GM12864 (cell line): ENCODE measurements around the gene GRIN2A.

ENCODE experiments used
- DNase-seq: peaks from one replicate; pipeline ENCODE4 v3.0.0-alpha.2; 2011; ENCODE audit warnings: low read depth
- H3K4me3 ChIP-seq: 2 replicates; pipeline ENCODE4 v1.5.1; 2011; ENCODE audit warnings: mild to moderate bottlenecking, low read depth, low read length, control low read depth
- TF ChIP-seq, protein P1 (sequence below): IDR thresholded peaks from 2 replicates; pipeline ENCODE4 v1.5.1; 2011; ENCODE audit warnings: low read depth, mild to moderate bottlenecking, moderate library complexity, low read length, control low read depth, inconsistent platforms; ENCODE audit errors: missing control alignments

Gene GRIN2A

DNA sequence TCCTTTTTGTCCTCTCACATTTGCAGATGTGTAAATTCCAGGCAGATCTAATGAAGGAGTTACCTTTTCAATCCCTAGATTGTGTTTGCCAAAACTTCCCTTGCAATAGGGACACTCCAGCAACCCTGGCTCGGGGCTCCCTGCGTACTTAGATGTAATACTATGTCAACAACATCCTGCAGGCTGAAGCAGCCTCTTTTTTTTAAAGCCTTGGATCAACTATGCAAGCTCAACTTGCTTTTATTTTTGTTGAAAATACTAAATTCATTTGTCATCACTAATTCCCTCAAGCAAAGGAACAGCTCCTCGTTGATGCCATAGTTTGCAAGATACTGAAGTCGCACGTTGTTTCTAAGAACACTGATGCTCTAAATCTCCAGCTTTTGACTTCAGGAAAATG, 59.1 kb downstream of the GRIN2A start:
- TF ChIP-seq, protein P1, sequence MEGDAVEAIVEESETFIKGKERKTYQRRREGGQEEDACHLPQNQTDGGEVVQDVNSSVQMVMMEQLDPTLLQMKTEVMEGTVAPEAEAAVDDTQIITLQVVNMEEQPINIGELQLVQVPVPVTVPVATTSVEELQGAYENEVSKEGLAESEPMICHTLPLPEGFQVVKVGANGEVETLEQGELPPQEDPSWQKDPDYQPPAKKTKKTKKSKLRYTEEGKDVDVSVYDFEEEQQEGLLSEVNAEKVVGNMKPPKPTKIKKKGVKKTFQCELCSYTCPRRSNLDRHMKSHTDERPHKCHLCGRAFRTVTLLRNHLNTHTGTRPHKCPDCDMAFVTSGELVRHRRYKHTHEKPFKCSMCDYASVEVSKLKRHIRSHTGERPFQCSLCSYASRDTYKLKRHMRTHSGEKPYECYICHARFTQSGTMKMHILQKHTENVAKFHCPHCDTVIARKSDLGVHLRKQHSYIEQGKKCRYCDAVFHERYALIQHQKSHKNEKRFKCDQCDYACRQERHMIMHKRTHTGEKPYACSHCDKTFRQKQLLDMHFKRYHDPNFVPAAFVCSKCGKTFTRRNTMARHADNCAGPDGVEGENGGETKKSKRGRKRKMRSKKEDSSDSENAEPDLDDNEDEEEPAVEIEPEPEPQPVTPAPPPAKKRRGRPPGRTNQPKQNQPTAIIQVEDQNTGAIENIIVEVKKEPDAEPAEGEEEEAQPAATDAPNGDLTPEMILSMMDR: no peak
- no peak for DNase-seq
- no peak overlapping the region for H3K4me3 ChIP-seq

DNA sequence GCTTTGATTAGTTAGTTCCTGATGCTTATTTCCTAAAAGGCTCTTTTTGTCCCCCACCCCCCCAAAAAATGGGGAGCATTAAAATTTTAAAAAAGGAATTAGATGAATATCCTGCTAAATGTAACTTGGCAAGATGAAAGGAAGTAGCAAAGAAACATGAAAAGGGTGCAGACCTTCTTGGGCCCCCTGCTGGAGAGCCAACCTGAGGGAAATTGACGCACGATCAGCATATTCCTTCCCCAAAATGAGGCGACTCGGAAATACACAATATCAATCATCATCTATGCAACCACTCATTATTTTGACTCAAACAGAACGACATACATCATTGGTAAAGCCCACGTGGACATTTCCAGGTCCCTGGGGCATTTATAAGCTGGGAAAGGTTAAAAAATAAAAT, 59.7 kb downstream of the GRIN2A start:
- TF ChIP-seq, protein P1: peak; percentile 23
- DNase-seq: no peak
- no peak overlapping the region for H3K4me3 ChIP-seq

DNA sequence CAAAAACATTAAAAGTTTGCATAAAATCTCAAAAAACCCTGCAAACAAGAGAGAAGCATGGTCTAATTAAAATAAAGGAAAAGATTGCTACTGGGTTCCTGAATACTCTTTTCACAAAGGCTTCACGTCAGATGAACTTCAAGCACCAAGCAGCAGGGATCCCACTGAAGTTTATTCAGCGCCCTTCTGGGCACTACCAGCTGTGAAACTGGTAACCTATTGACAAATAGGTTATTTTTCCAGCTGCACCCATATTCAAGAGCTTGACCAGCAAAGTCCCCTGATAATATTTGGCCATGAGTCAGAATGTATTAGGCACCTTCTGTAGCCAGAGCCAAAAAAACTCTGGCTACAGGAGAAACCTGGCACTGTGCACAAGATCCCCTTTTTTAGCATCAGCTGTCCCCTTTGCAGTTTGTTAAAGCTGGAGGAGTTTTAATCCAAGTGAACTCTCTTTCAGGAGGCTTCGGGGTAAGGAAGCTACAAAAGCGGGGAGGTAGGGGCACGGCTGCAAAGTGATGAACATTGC, 60.3 kb downstream of the GRIN2A start:
- H3K4me3 ChIP-seq: no peak overlapping the region
- no peak for DNase-seq
- TF ChIP-seq, protein P1: no peak

DNA sequence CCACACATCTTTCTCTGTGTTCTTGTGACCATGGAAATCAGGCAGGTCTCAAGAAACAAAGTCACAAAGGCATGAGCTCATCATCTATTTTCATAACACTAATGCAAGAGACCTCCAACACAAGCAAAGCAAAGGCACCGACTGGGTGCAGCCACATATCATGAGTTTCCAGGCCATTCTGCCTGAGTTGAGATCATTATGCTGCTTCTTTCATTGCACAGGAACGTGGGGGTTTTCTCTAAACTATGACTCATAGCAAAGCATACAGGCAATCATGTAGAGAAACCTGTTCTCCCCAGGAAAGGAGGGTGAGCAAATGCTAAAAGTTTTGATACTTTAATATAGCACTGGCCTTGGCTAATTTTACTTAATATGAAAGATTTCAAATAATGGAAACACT, 60.7 kb downstream of the GRIN2A start:
- H3K4me3 ChIP-seq: no peak overlapping the region
- TF ChIP-seq, protein P1: no peak
- no peak for DNase-seq

DNA sequence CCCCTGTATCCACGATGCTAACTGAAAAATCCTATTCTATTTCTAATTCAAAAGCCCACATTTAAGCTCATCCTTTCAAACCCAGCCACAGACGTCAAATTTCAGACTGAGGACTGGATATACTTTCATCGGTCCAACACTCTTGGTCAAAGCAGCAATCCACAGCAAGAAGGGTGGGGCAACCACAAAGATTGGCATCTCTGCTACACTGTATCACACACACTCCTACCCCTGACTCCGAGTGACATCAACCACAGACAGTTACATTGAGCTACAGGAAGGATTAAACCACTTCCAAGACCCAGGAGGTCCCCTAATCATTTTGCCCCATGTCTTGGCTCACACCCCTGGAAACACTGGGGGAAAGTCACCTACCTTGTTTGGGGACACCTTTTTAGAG, 61.3 kb downstream of the GRIN2A start:
- no peak overlapping the region for H3K4me3 ChIP-seq
- no peak for DNase-seq
- TF ChIP-seq, protein P1: no peak

DNA sequence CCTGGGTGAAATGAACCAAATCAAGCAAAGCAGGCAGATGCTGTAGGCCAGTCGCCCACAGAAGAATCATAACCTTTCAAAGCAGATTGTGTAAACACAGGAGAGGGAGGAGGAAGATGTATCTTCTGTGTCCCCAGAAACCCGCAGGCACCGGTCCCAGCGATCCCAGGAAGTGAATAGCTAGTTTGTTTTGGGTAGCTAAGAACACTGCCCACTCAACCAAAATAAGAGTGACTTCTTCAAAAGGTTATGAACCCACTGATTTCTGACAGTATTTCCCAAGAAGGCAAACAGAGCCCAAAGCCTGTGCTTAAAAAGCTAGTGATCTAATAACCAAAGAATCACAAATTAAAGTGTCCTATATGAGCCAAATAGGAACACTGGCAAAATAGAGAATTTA, 67.8 kb downstream of the GRIN2A start:
- no peak for DNase-seq

DNA sequence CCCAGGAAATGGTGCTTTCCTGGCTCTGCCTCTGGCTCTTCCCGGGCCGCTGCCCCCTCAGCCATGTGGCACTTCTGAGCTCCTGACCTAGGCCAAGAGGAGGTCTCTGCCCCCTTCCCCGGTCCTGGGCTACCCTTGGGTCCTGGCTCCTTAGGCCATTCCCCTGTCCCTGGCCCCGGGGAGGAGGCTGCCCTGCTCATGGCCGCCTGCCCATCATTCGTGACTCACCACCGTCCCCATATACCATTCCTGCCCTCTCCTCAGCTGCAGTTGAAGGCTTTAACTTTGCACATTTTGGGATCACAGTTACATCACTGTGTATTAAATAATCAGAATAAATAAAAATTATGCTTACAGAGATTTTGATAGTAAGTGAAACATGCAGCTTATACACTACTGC, 69.0 kb downstream of the GRIN2A start:
- no peak overlapping the region for H3K4me3 ChIP-seq
- TF ChIP-seq, protein P1: no peak
- DNase-seq: no peak

More for the DNA sequence above, 67.8 kb downstream of the GRIN2A start:
- TF ChIP-seq, protein P1: no peak
- no peak overlapping the region for H3K4me3 ChIP-seq
